Spinal cord (tissue), 10 donors: ENCODE results near the gene LENG8. TPM values are rescaled to one million over a fixed set of nuclear protein-coding genes. Genes with fewer than 3 reads are reported as not detected.

Experiments used
- DNase-seq, 6 donors: peaks; one replicate each; pipeline versions ENCODE4 v3.0.0 to v3.0.0-alpha.2; 2013 to 2015; ENCODE audit warnings: low spot score in 6 of 6, low read depth in 4 of 6
- H3K27ac ChIP-seq: one replicate; pipeline ENCODE4 v1.5.1; 2013; ENCODE audit warnings: low read depth, low read length, control low read depth
- H3K27me3 ChIP-seq: one replicate; pipeline ENCODE4 v1.6.1; 2013; ENCODE audit warnings: low read length; ENCODE audit not compliant: control insufficient read depth, insufficient read depth
- H3K36me3 ChIP-seq: one replicate; pipeline ENCODE4 v1.6.1; 2013; ENCODE audit warnings: low read length; ENCODE audit not compliant: control insufficient read depth, insufficient read depth
- H3K4me1 ChIP-seq: one replicate; pipeline ENCODE4 v1.6.1; 2013; ENCODE audit warnings: low read length; ENCODE audit not compliant: control insufficient read depth, insufficient read depth
- H3K4me3 ChIP-seq: one replicate; pipeline ENCODE4 v1.5.1; 2013; ENCODE audit warnings: low read depth, low read length, control low read depth
- H3K9me3 ChIP-seq: one replicate; pipeline ENCODE4 v1.6.1; 2013; ENCODE audit warnings: low read length; ENCODE audit not compliant: control insufficient read depth, insufficient read depth
- WGBS: methylation state at CpG from one replicate; pipeline ENCODE4 v1.1.5; 2013; ENCODE audit warnings: missing lambda C conversion rate; ENCODE audit not compliant: insufficient coverage; 5-methylcytosine and 5-hydroxymethylcytosine counted together
- polyA plus RNA-seq, 2 donors: library from polyadenylated mRNA; unstranded; fragments of 120-200 nt; gene quantifications; one replicate each; pipeline ENCODE4 v1.2.1, GENCODE V29; 2013; ENCODE audit not compliant: insufficient read length in 2 of 2
- total RNA-seq, 2 donors: library from RNA; depleted of rRNA in 1 of 2; stranded (reverse); fragments of 120-200 nt in 1 of 2; fragments of >200 nt in 1 of 2; gene quantifications; one replicate each; pipeline versions ENCODE4 v1.2.3 to v1.2.4, GENCODE V29; 2013 to 2014
- donor health status: healthy.

The LENG8 gene
- total and polyA plus RNA-seq, 4 donors: 25.3 to 269 (median 126) TPM

- H3K27me3 ChIP-seq: no peaks in the 10 kb centered on the region
- peaks cover 90% of the 10 kb centered on the region for H3K4me1 ChIP-seq
- H3K36me3 ChIP-seq: peaks cover 95% of the 10 kb centered on the region
- peak overlapping the region; percentile 88 for H3K27ac ChIP-seq
- peak in 2 of 6 donors; percentile 62 to 82 for DNase-seq
- 45% methylated on average over 10 of the region's 13 CpGs for WGBS
- no peak overlapping the region for H3K4me3 ChIP-seq
- H3K9me3 ChIP-seq: no peaks in the 10 kb centered on the region
Observed at GRCh38 chr19:54429545-54430227, 19.3 kb upstream of the LENG8 start.

- no peaks in the 10 kb centered on the region for H3K9me3 ChIP-seq
- H3K27ac ChIP-seq: peak overlapping the region; percentile 88
- 10% methylated on average over 30 of the region's 43 CpGs for WGBS
- DNase-seq: peak in 2 of 6 donors; percentile 89 to 91
- H3K4me1 ChIP-seq: peaks cover 92% of the 10 kb centered on the region
- peak overlapping the region; percentile 16 for H3K4me3 ChIP-seq
- H3K27me3 ChIP-seq: no peaks in the 10 kb centered on the region
- H3K36me3 ChIP-seq: peaks cover 95% of the 10 kb centered on the region
Observed at GRCh38 chr19:54430306-54431254, 18.4 kb upstream of the LENG8 start.

- Histone ChIP-seq H3K4me3 (peak overlapping the region; percentile 16), H3K27me3 (no peaks in the 10 kb centered on the region), H3K9me3 (no peaks in the 10 kb centered on the region), H3K36me3 (peaks cover 95% of the 10 kb centered on the region), H3K27ac (peak overlapping the region; percentile 88), H3K4me1 (peaks cover 92% of the 10 kb centered on the region)
- WGBS: 34% methylated on average over 8 of the region's 11 CpGs
- DNase-seq: peak in 2 of 6 donors; percentile 41 to 61
Observed at GRCh38 chr19:54431255-54431838, 17.7 kb upstream of the LENG8 start.

GRCh38 chr19:54432144-54432738, 16.8 kb upstream of the LENG8 start:
- H3K27ac ChIP-seq: peak overlapping the region; percentile 88
- no peaks in the 10 kb centered on the region for H3K27me3 ChIP-seq
- H3K4me1 ChIP-seq: peaks cover 93% of the 10 kb centered on the region
- H3K9me3 ChIP-seq: no peaks in the 10 kb centered on the region
- 62% methylated on average over 7 of the region's 10 CpGs for WGBS
- peak in 1 of 6 donors; percentile 3 for DNase-seq
- no peak overlapping the region for H3K4me3 ChIP-seq
- H3K36me3 ChIP-seq: peaks cover 93% of the 10 kb centered on the region

GRCh38 chr19:54433697-54434096, 15.3 kb upstream of the LENG8 start:
- peaks cover 83% of the 10 kb centered on the region for H3K36me3 ChIP-seq
- peak overlapping the region; percentile 61 for H3K27ac ChIP-seq
- H3K27me3 ChIP-seq: no peaks in the 10 kb centered on the region
- no peak for DNase-seq
- H3K4me1 ChIP-seq: peaks cover 86% of the 10 kb centered on the region
- WGBS: 100% methylated on average over 2 of the region's 5 CpGs
- H3K4me3 ChIP-seq: no peak overlapping the region
- H3K9me3 ChIP-seq: no peaks in the 10 kb centered on the region

- H3K4me1 ChIP-seq: peaks cover 86% of the 10 kb centered on the region
- DNase-seq: peak in 1 of 6 donors; percentile 39
- H3K27ac ChIP-seq: peak overlapping the region; percentile 61
- no peak overlapping the region for H3K4me3 ChIP-seq
- no peaks in the 10 kb centered on the region for H3K9me3 ChIP-seq
- WGBS: 48% methylated on average over 22 of the region's 23 CpGs
- H3K27me3 ChIP-seq: no peaks in the 10 kb centered on the region
- peaks cover 77% of the 10 kb centered on the region for H3K36me3 ChIP-seq
Observed at GRCh38 chr19:54434112-54434872, 14.7 kb upstream of the LENG8 start.

- no peak for DNase-seq
- Histone ChIP-seq H3K9me3 (no peaks in the 10 kb centered on the region), H3K27ac (peak overlapping the region; percentile 61), H3K4me1 (peaks cover 85% of the 10 kb centered on the region), H3K4me3 (no peak overlapping the region), H3K36me3 (peaks cover 71% of the 10 kb centered on the region), H3K27me3 (no peaks in the 10 kb centered on the region)
- 49% methylated on average over 10 of the region's 11 CpGs for WGBS
Observed at GRCh38 chr19:54434873-54435214, 14.2 kb upstream of the LENG8 start.

- peak overlapping the region; percentile 61 for H3K27ac ChIP-seq
- 40% methylated on average over 5 of the region's 16 CpGs for WGBS
- no peak overlapping the region for H3K4me3 ChIP-seq
- no peaks in the 10 kb centered on the region for H3K27me3 ChIP-seq
- H3K4me1 ChIP-seq: peaks cover 78% of the 10 kb centered on the region
- no peak for DNase-seq
- H3K36me3 ChIP-seq: peaks cover 67% of the 10 kb centered on the region
- no peaks in the 10 kb centered on the region for H3K9me3 ChIP-seq
Observed at GRCh38 chr19:54435551-54436016, 13.4 kb upstream of the LENG8 start.
